ENCODE data around the gene GFOD1.

Gene GFOD1

GRCh38 chr6:13402711-13403110 is 84.7 kb downstream of the GFOD1 start:
- H3K4me3 ChIP-seq (ENCODE audit: low read depth, low read length) = no peak overlapping the region
- TF ChIP-seq CTCF (IDR thresholded peaks at IDR 0.05; ENCODE audit: borderline replicate concordance, insufficient read depth, low read depth, low read length) = no peak

GRCh38 chr6:13400772-13401171 is 86.6 kb downstream of the GFOD1 start:
- no peak overlapping the region for H3K4me3 ChIP-seq (ENCODE audit: low read depth, low read length)
- TF ChIP-seq CTCF (IDR thresholded peaks at IDR 0.05; ENCODE audit: borderline replicate concordance, insufficient read depth, low read depth, low read length) = no peak

- H3K4me3 ChIP-seq (ENCODE audit: low read depth, low read length) = no peak overlapping the region
- no peak for TF ChIP-seq CTCF (IDR thresholded peaks at IDR 0.05; ENCODE audit: borderline replicate concordance, insufficient read depth, low read depth, low read length)
These were observed 88.9 kb downstream of the GFOD1 start for GRCh38 chr6:13398421-13398994.

- no peak overlapping the region for H3K4me3 ChIP-seq (ENCODE audit: low read depth, low read length)
- TF ChIP-seq CTCF (IDR thresholded peaks at IDR 0.05; ENCODE audit: borderline replicate concordance, insufficient read depth, low read depth, low read length) = no peak
These were observed 89.4 kb downstream of the GFOD1 start for GRCh38 chr6:13398069-13398381.

- H3K4me3 ChIP-seq (ENCODE audit: low read depth, low read length) = no peak overlapping the region
- no peak for TF ChIP-seq CTCF (IDR thresholded peaks at IDR 0.05; ENCODE audit: borderline replicate concordance, insufficient read depth, low read depth, low read length)
These were observed 89.9 kb downstream of the GFOD1 start for GRCh38 chr6:13397359-13398068.

DNA sequence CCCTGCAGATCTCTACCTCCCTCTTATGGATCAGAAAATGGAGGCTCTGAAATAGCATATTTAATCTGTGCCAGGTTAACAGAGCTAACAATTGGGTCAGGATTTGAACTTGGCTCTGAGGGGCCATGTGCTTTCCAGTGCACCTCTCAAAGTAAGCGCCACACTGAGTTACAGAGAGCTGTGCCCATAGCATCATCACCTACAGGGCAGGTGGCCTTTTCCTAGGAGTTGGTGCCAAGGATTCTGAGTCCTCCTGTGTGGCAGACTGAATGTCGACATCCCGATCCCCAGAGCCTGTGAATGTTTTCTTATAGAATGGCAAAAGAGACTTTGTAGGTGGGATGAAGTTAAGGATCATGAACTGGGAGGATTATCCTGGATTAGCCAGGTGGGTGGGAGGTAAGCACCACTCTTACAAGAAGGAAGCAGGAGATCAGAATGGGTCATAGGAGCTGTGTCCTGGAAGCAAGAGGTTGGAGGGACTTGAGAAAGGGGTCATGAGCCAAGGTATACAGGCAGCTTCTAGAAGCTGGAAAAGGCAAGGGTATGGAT is 91.1 kb downstream of the GFOD1 start:
- no peak overlapping the region for H3K4me3 ChIP-seq (ENCODE audit: low read depth, low read length)
- TF ChIP-seq CTCF (IDR thresholded peaks at IDR 0.05; ENCODE audit: borderline replicate concordance, insufficient read depth, low read depth, low read length) = no peak

Measured in GM12875 (cell line).